T-helper 2 cell treated with Interferon-gamma antibody and Interleukin-4, amounts not matched to agents 5 μg/mL and 100 μg/mL, for 36 hours (primary cell): ENCODE data around the gene HSBP1L1.

Source experiments
- DNase-seq: peaks from one replicate; pipeline ENCODE4 v3.0.0; 2021; ENCODE audit warnings: low spot score
- H3K27ac Mint-ChIP-seq: one replicate; pipeline ENCODE4 v1.8.0; 2021; ENCODE audit warnings: mild to moderate bottlenecking, mixed read lengths
- H3K27me3 Mint-ChIP-seq: one replicate; pipeline ENCODE4 v1.8.0; 2021; ENCODE audit warnings: low read depth, mixed read lengths
- H3K36me3 Mint-ChIP-seq: one replicate; pipeline ENCODE4 v1.8.0; 2021; ENCODE audit warnings: low read depth, mixed read lengths
- H3K4me1 Mint-ChIP-seq: one replicate; pipeline ENCODE4 v1.8.0; 2021; ENCODE audit warnings: low read depth, mixed read lengths
- H3K4me3 Mint-ChIP-seq: one replicate; pipeline ENCODE4 v1.8.0; 2022; ENCODE audit warnings: mild to moderate bottlenecking, moderate library complexity, mixed read lengths
- H3K9me3 Mint-ChIP-seq: one replicate; pipeline ENCODE4 v1.8.0; 2021; ENCODE audit warnings: mixed read lengths

The HSBP1L1 gene

GRCh38 chr18:80012714-80013113 lies 48.3 kb downstream of the HSBP1L1 start:
- no peaks in the 10 kb centered on the region for H3K36me3 Mint-ChIP-seq

More at GRCh38 chr18:80012714-80013113, 48.3 kb downstream of the HSBP1L1 start:
- H3K9me3 Mint-ChIP-seq: peaks cover 35% of the 10 kb centered on the region
- DNase-seq: no peak
- H3K4me1 Mint-ChIP-seq: no peaks in the 10 kb centered on the region
- H3K27me3 Mint-ChIP-seq: no peaks in the 10 kb centered on the region
- no peak overlapping the region for H3K4me3 Mint-ChIP-seq
- no peak overlapping the region for H3K27ac Mint-ChIP-seq
